IPS-15b (cell line): ENCODE measurements around the gene MMP25.

Experiments
- H3K27me3 ChIP-seq: one replicate; pipeline ENCODE4 v1.6.1; 2013; ENCODE audit warnings: low read length; ENCODE audit not compliant: control insufficient read depth, insufficient read depth
- H3K36me3 ChIP-seq: one replicate; pipeline ENCODE4 v1.6.1; 2013; ENCODE audit warnings: low read length; ENCODE audit not compliant: control insufficient read depth, insufficient read depth
- H3K4me1 ChIP-seq: one replicate; pipeline ENCODE4 v1.6.1; 2013; ENCODE audit warnings: mild to moderate bottlenecking, low read length; ENCODE audit not compliant: control insufficient read depth, insufficient read depth
- H3K4me3 ChIP-seq: one replicate; pipeline ENCODE4 v1.5.1; 2013; ENCODE audit warnings: low read depth, low read length
- H3K9ac ChIP-seq: one replicate; pipeline ENCODE4 v1.6.1; 2013; ENCODE audit warnings: low read depth, mild to moderate bottlenecking, low read length
- H3K9me3 ChIP-seq: one replicate; pipeline ENCODE4 v1.6.1; 2013; ENCODE audit warnings: mild to moderate bottlenecking, low read length; ENCODE audit not compliant: control insufficient read depth, insufficient read depth

Gene MMP25

DNA sequence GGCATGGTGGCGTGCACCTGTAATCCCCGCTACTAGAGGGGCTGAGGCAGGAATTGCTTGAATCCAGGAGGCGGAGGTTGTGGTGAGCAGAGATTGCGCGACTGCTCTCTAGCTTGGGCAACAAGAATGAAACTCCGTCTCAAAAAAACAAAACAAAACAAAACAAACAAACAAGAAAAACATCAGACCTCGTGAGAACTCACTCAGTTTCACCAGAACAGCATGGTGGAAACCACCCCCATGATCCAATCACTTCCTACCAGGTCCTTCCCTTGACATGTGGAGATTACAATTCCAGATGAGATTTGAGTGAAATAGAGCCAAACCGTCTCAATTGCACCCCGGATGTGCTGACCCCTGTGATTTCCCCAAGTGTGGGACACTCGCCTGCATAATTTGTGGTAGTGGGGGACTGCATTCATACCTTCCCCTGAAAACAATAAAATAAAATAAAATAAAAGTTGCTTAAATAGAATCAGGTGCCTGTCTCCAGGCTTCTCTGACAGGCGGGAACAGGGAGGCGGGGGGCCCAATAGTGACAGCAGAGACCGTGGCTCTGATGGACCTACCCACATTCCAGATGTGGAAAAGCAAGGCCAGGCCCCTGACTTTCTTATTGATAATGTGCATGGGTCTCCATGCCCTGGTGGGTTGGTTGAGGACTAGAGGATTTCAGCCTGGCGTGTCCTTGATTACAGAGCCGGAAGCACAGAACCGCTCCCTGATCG, 39.7 kb downstream of the MMP25 start:
- Histone ChIP-seq H3K27me3 (no peaks in the 10 kb centered on the region), H3K4me3 (no peak overlapping the region), H3K36me3 (peaks cover 27% of the 10 kb centered on the region), H3K4me1 (no peaks in the 10 kb centered on the region), H3K9me3 (no peaks in the 10 kb centered on the region), H3K9ac (no peak overlapping the region)

DNA sequence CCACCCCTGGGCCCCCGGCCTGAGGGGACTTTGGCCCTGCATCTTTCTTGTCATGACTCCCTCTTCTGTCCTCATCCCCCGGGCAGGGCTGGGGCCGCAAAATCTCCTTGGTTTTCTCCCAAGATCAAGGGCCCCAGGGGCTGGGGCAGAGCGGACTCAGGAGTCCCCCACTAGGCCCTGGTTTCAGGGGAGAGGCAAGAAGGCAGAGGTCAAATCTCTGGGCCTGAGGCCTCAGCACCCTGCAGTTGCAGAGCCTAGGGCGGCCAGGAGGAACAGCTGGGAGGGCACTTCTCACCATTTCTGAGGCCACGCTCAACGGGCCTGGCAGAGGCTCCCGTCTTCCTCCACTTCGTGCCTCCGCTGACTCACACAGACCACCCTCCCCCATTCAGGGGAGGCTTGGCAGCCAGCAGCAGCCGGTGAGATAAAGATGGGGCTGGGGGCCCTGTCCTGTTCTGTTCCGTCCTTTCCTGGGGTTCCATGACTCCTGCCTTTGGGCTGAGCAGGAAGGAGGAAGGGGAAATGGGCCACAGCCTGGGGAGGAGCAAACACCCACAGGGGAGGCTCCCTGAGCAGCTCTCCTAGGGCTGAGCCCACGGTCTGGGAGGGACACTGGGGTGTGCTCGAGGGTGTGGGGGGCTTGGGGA, 40.4 kb downstream of the MMP25 start:
- Histone ChIP-seq H3K9ac (no peak overlapping the region), H3K4me1 (no peaks in the 10 kb centered on the region), H3K9me3 (no peaks in the 10 kb centered on the region), H3K4me3 (no peak overlapping the region), H3K36me3 (peaks cover 34% of the 10 kb centered on the region), H3K27me3 (no peaks in the 10 kb centered on the region)

DNA sequence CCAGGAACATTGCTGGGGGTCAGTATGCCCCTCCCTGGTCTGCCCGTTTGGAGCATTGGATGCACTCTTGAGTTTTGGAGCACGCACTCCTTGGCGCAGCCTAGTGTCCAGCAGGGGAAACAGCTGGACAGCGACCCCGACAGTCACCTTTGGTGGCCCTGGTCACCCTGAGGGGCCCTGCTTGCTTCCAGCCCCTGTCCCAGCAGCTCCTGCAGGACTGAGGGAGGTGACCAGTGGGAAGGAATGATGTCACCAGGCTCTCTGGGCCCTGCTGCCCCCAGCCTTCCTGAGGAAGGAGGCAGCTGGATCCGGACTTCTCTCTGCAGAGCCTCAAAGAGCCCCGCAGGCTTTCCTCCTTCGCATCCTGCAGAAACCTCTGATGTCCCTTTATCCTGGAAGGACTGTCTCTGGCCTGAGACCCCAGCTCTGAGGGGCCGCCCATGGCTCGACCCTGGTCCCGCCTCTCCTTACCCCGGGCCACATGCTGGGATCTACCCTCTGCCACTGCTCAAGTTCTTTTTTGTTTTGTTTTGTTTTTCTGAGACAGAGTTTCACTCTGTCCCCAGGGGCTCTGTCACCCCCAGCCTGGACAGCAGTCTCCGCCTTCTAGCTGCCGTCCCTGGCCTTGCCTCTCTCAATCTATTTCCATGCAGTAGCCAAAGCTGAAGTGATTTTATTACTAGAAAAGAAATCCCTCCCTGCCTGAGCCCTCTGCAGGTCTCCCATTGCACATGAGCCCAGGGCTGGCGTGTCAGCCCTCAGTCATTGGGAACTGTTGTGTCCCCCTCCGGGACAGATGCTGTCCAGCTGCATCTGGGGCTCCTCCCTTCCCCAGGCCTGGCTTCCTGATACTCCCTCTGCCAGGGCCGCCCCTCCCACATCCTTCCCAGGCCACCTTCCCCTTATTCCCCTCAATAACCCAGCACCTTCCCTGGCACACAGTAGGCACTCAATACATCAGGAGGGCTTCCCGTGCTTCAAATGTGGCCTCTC, 41.2 kb downstream of the MMP25 start:
- Histone ChIP-seq H3K36me3 (peaks cover 42% of the 10 kb centered on the region), H3K9ac (no peak overlapping the region), H3K9me3 (no peaks in the 10 kb centered on the region), H3K4me1 (no peaks in the 10 kb centered on the region), H3K27me3 (no peaks in the 10 kb centered on the region), H3K4me3 (no peak overlapping the region)

- Histone ChIP-seq H3K4me3 (no peak overlapping the region), H3K4me1 (no peaks in the 10 kb centered on the region), H3K9me3 (no peaks in the 10 kb centered on the region), H3K36me3 (peaks cover 46% of the 10 kb centered on the region), H3K27me3 (no peaks in the 10 kb centered on the region), H3K9ac (no peak overlapping the region)
Observed at GRCh38 chr16:3088450-3088849, 42.1 kb downstream of the MMP25 start.

DNA sequence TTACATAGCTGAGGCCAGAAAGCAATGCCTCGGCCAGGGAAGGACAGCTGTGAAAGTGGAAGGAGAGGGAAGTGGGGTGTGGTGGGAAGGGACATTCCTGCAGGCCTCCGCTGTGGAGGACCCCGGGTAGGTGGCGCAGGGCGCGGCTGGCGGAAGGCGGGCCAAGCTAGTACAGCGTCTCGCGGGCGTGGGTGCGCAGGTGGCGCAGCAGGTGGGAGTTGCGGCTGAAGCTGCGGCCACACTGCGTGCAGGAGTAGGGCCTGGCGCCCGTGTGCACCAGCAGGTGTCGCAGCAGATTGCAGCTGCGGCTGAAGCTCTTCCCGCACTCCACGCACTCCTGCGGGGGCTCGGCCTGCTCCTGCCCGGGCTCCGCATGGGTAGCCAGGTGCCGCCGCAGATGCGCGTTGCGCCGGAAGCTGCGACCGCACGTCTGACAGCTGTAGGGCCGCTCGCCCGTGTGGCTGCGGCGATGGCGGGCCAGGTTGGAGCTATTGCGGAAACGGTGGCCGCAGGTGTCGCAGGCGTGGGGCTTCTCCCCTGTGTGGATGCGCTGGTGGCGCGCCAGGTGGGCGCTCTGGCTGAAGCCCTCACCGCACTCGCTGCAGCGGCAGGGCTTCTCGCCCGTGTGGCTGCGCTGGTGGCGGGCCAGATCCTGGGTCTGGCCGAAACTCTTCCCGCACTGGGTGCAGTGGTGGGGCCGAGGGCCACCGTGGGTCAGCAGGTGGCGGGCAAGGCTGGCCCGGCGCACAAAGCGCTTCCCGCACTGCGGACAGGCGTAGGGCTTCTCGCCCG, 42.8 kb downstream of the MMP25 start:
- H3K36me3 ChIP-seq: peaks cover 46% of the 10 kb centered on the region

GRCh38 chr16:3089717-3090592, 43.6 kb downstream of the MMP25 start:
- Histone ChIP-seq H3K27me3 (no peaks in the 10 kb centered on the region), H3K36me3 (peaks cover 46% of the 10 kb centered on the region)

More for the DNA sequence above, 42.8 kb downstream of the MMP25 start:
- no peaks in the 10 kb centered on the region for H3K9me3 ChIP-seq
- no peak overlapping the region for H3K9ac ChIP-seq
- H3K4me1 ChIP-seq: no peaks in the 10 kb centered on the region
- no peaks in the 10 kb centered on the region for H3K27me3 ChIP-seq
- H3K4me3 ChIP-seq: no peak overlapping the region

GRCh38 chr16:3091551-3091950, 45.2 kb downstream of the MMP25 start:
- Histone ChIP-seq H3K4me1 (peaks cover 5% of the 10 kb centered on the region), H3K4me3 (no peak overlapping the region), H3K36me3 (peaks cover 52% of the 10 kb centered on the region), H3K9ac (no peak overlapping the region), H3K9me3 (no peaks in the 10 kb centered on the region), H3K27me3 (no peaks in the 10 kb centered on the region)

More at GRCh38 chr16:3089717-3090592, 43.6 kb downstream of the MMP25 start:
- no peak overlapping the region for H3K4me3 ChIP-seq
- H3K9me3 ChIP-seq: no peaks in the 10 kb centered on the region
- H3K4me1 ChIP-seq: no peaks in the 10 kb centered on the region
- H3K9ac ChIP-seq: no peak overlapping the region

DNA sequence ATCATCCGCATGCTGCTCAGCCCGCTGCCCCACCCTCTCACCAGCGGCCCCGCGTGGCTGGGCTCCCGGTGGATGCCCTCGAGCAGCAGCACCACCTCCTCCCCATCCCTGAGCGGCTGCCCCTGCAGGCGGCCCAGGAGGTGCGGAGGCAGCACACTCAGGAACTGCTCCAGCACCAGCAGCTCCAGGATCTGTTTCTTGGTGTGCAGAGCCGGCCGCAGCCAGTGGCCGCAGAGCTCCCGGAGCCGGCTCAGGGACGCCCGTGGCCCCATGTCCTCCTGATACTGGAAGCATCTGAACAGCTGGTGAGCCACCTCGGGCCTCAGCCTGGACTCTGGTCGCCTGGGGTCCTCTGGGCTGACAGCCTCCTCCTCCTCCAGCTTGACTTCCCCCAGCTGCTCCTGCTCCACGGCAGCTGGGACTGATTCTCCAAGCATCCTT, 46.2 kb downstream of the MMP25 start:
- Histone ChIP-seq H3K9me3 (no peaks in the 10 kb centered on the region), H3K9ac (no peak overlapping the region), H3K4me3 (no peak overlapping the region), H3K27me3 (no peaks in the 10 kb centered on the region), H3K4me1 (peaks cover 10% of the 10 kb centered on the region), H3K36me3 (peaks cover 52% of the 10 kb centered on the region)

DNA sequence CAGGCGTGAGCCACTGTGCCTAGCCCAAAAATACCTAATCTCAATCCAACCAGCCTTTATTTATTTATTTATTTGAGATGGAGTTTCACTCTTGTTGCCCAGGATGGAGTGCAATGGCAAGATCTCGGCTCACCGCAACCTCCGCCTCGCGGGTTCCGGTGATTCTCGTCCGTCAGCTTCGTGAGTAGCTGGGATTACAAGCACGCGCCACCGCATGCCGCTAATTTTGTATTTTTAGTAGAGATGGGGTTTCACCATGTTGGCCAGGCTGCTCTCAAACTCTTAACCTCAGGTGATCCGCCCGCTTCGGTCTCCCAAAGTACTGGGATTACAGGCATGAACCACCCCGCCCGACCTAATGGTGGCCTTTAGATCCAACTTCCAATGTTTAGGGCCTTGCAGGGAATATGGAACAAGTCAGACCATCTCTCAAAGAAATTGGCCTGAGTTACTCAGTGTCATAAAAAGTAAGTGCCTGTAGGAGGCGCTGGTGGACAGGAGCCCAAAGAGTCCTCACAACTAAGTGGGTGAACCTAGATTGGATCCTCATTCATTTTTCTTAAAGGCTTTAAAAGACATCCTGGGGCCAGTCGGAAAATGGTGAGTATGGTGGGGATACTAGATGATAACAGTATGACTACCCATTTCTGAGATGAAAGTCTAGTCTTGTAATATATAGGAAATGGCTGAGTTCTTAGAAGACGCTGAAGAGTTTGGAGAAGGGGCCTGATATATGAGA, 48.1 kb downstream of the MMP25 start:
- Histone ChIP-seq H3K4me1 (peaks cover 10% of the 10 kb centered on the region), H3K9ac (no peak overlapping the region), H3K27me3 (no peaks in the 10 kb centered on the region), H3K9me3 (no peaks in the 10 kb centered on the region), H3K36me3 (peaks cover 35% of the 10 kb centered on the region), H3K4me3 (no peak overlapping the region)

DNA sequence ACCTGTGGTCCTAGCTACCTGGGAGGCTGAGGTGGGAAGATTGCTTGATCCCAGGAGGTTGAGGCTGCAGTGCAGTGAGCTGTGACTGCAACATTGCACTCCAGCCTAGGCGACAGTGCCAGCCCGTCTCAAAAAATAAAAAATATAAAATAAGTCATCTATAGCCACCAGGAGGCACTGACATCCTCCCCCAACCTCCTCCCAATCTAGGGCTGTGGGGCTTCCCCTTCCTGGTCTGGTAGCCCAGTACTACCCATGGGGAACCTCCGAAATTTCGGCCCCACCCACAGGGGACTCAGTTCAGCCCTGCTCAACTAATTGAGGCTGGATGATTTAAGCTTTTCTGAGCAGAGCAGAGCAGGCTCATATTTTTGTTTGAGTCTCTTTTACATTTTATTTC, 49.5 kb downstream of the MMP25 start:
- Histone ChIP-seq H3K4me3 (peak overlapping the region; percentile 35), H3K9ac (peak overlapping the region; percentile 57), H3K9me3 (no peaks in the 10 kb centered on the region)

More for the DNA sequence above, 49.5 kb downstream of the MMP25 start:
- Histone ChIP-seq H3K36me3 (peaks cover 26% of the 10 kb centered on the region), H3K27me3 (no peaks in the 10 kb centered on the region), H3K4me1 (peaks cover 14% of the 10 kb centered on the region)
